ENCODE results near the gene STK16. TPM values are rescaled to one million over a fixed set of nuclear protein-coding genes. Genes with fewer than 3 reads are reported as not detected.
A peak's percentile ranks its signal among the peaks of the same experiment; 100 is the strongest.
"Not testable (repeated sequence)": the region's sequence is repeated elsewhere in the genome, so short reads cannot be mapped to it uniquely, and the experiment has no call there.

STK16 gene
- total RNA-seq, 4 donors from 2014 or later = 18.7 to 44.8 (median 28.2) TPM

- peak within 1 kb of the TSS; percentile 49 to 72 (median 60) for H3K4me3 ChIP-seq
- in situ Hi-C loops (cut with MboI; ENCODE audit: low pct_ligation_motif_present in 1 of 4, low pct_unique_long_range_greater_than_20kb in 1 of 4, low sequenced_read_pairs in 3 of 4) (no loop called here), intact Hi-C loops (cut with DNase I; ENCODE audit: low total_unique reads) (no loop called here)
- H3K4me1 ChIP-seq = peaks cover 27 to 53% (median 47%) of the 10 kb centered on the region in 4 donors
- DNase-seq = peak; percentile 95
- no peaks in the 10 kb centered on the region for H3K27me3 ChIP-seq
- no peaks in the 10 kb centered on the region for H3K36me3 ChIP-seq
- TF ChIP-seq POLR2AphosphoS5 (IDR thresholded peaks at IDR 0.05) (peak; percentile 99), EP300 (IDR thresholded peaks at IDR 0.05; ENCODE audit: low read depth) (no peak), POLR2A (IDR thresholded peaks at IDR 0.05) (peak; percentile 99), CTCF (IDR thresholded peaks at IDR 0.05) (peak in 2 of 5 experiments; percentile 23 to 54)
- H3K9me3 ChIP-seq = no peaks in the 10 kb centered on the region
- peak within 1 kb of the TSS; percentile 94 to 97 (median 94) for H3K27ac ChIP-seq
- 1 to 40% methylated on average over 1 to 24 of the region's 76 CpGs for WGBS, 2 donors (ENCODE audit: low coverage in 1 of 2)
Observed at GRCh38 chr2:219253753-219254589, 8.7 kb downstream of the STK16 start, which contains the start of gene TUBA4A. Gene TUBA4A, minus strand, starts transcription at chr2:219253918. Its CDS starts 60 bp downstream, at chr2:219253858.

- WGBS, 2 donors (ENCODE audit: low coverage in 1 of 2) = 22 to 66% methylated on average over 4 to 10 of the region's 12 CpGs
- H3K27ac ChIP-seq = peak overlapping the region; percentile 94 to 97 (median 94)
Observed at GRCh38 chr2:219254590-219255201, 9.4 kb downstream of the STK16 start.

GRCh38 chr2:219258942-219259341 is 13.7 kb downstream of the STK16 start:
- H3K9me3 ChIP-seq; H3K27ac ChIP-seq; intact Hi-C loops (cut with DNase I; ENCODE audit: low total_unique reads); DNase-seq; H3K4me3 ChIP-seq; H3K36me3 ChIP-seq; in situ Hi-C loops (cut with MboI; ENCODE audit: low pct_ligation_motif_present in 1 of 4, low pct_unique_long_range_greater_than_20kb in 1 of 4, low sequenced_read_pairs in 3 of 4); H3K4me1 ChIP-seq: not testable (repeated sequence)
- H3K27me3 ChIP-seq = peaks cover 14% of the 10 kb centered on the region
- 86 to 87% methylated on average over 10 of the region's 10 CpGs for WGBS, 2 donors (ENCODE audit: low coverage in 1 of 2)

More at GRCh38 chr2:219254590-219255201, 9.4 kb downstream of the STK16 start:
- peaks cover 21 to 45% (median 40%) of the 10 kb centered on the region in 4 donors for H3K4me1 ChIP-seq
- TF ChIP-seq EP300 (IDR thresholded peaks at IDR 0.05; ENCODE audit: low read depth) (no peak), POLR2AphosphoS5 (IDR thresholded peaks at IDR 0.05) (no peak), POLR2A (IDR thresholded peaks at IDR 0.05) (no peak), CTCF (IDR thresholded peaks at IDR 0.05) (no peak)
- H3K4me3 ChIP-seq = peak overlapping the region; percentile 49 to 72 (median 60)
- H3K27me3 ChIP-seq = no peaks in the 10 kb centered on the region
- in situ Hi-C loops (cut with MboI; ENCODE audit: low pct_ligation_motif_present in 1 of 4, low pct_unique_long_range_greater_than_20kb in 1 of 4, low sequenced_read_pairs in 3 of 4) = no loop called here
- intact Hi-C loops (cut with DNase I; ENCODE audit: low total_unique reads) = no loop called here
- no peak for DNase-seq
- no peaks in the 10 kb centered on the region for H3K36me3 ChIP-seq
- no peaks in the 10 kb centered on the region for H3K9me3 ChIP-seq

GRCh38 chr2:219261024-219261855 is 16.0 kb downstream of the STK16 start:
- H3K9me3 ChIP-seq = no peaks in the 10 kb centered on the region
- no peaks in the 10 kb centered on the region for H3K36me3 ChIP-seq
- no peak overlapping the region for H3K27ac ChIP-seq
- intact Hi-C loops (cut with DNase I; ENCODE audit: low total_unique reads) (no loop called here), in situ Hi-C loops (cut with MboI; ENCODE audit: low pct_ligation_motif_present in 1 of 4, low pct_unique_long_range_greater_than_20kb in 1 of 4, low sequenced_read_pairs in 3 of 4) (no loop called here)
- no peaks in the 10 kb centered on the region for H3K4me1 ChIP-seq
- WGBS, 2 donors (ENCODE audit: low coverage in 1 of 2) = 77 to 92% methylated on average over 2 to 5 of the region's 5 CpGs
- no peak for DNase-seq
- peaks cover 14% of the 10 kb centered on the region for H3K27me3 ChIP-seq
- no peak overlapping the region for H3K4me3 ChIP-seq
- TF ChIP-seq CTCF (IDR thresholded peaks at IDR 0.05) (no peak), POLR2AphosphoS5 (IDR thresholded peaks at IDR 0.05) (no peak), POLR2A (IDR thresholded peaks at IDR 0.05) (no peak), EP300 (IDR thresholded peaks at IDR 0.05; ENCODE audit: low read depth) (no peak)

Measured in transverse colon (tissue), 4 donors.